IPS-18c (cell line): Measurements from ENCODE around the gene PHLPP2.
"Not testable (repeated sequence)": the region's sequence is repeated elsewhere in the genome, so short reads cannot be mapped to it uniquely, and the experiment has no call there.

Source experiments
- H3K4me3 ChIP-seq: 2 replicates; pipeline ENCODE4 v1.7.0; 2013; ENCODE audit warnings: low read depth, mild to moderate bottlenecking, low read length, moderate library complexity; ENCODE audit not compliant: insufficient read depth
- H3K9me3 ChIP-seq: one replicate; pipeline ENCODE4 v1.6.1; 2013; ENCODE audit warnings: mild to moderate bottlenecking, low read length, moderate library complexity; ENCODE audit not compliant: control insufficient read depth, insufficient read depth

PHLPP2 gene

DNA sequence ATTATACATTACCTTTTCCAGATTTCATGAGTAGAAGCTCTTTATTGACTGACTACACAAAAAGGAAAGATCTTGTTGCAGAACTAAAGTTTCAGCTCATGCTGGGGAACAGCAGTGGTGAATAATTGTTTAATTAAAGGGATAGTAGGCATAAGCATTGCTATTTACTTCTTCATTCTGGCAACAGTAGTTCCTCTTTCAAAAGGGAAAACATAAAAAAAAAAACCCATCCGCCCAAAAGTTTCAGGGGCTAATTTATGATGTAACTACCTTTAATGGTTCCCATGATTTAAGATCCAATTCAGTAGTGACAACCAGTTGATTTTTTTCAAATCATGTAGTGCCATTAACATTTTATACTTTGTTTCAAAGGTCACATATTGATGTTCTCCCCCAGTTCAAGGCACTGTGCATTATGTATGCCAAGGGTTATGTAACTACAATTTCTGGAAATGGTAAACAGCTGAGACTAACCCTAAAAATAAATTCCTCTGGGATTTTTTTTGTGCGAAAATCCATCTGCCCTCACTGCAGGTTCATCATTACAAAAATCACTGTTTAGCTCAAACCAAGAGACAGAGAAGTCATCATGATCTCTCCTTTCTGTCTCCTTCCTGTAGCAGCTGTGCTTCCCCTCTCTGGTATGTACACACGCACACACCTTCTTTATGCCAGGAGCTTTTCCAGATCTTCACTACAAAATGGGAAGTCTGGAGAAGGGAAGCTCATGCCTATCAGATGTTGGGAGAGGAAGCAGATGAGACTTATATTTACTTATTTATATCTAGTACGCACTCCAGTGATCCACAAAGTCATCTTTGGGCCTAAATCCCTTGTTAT lies 2.2 kb upstream of the PHLPP2 start:
- peaks cover 3% of the 10 kb centered on the region for H3K9me3 ChIP-seq

DNA sequence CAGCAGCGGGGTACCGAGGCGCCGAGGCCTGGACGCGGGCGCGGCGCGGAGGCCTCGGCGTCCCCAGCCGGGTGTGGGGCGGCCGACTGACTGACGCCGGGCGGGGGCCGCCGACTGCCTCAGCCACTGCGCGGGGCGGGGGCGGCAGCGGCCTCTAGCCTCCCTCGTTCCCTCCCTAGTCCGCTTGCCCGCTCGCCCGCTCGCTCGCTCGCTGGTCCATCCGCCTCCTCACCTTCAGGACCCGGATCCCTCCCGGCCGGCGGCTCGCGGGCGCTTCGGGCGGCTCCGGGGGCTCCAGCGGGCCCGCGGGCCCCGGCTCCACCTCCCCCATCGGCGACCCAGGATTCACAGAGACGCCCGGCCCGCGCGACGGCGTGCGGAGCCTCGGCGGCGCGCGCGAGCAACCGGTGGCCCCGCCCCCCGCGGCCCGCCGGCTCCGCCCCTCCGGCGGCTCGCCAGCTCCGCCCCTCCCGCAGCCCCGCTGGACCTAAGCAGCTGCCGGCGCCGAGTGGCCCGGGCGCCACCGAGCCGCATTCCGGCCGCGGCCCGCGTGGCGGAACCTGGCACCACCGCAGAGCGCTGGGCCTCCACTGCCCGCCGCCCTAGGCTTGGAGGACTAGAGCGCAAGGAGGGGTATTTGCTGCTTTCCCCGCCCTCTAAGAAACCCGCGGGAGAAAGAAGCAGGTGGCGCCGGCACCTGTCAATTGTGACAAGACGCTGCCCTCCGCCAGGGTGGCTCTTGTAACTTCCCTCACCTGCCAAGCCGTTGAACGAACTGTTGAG lies 773 bp downstream of the PHLPP2 start:
- peak overlapping the region; percentile 74 for H3K4me3 ChIP-seq
- peaks cover 3% of the 10 kb centered on the region for H3K9me3 ChIP-seq

More for the DNA sequence above, 2.2 kb upstream of the PHLPP2 start:
- no peak overlapping the region for H3K4me3 ChIP-seq

DNA sequence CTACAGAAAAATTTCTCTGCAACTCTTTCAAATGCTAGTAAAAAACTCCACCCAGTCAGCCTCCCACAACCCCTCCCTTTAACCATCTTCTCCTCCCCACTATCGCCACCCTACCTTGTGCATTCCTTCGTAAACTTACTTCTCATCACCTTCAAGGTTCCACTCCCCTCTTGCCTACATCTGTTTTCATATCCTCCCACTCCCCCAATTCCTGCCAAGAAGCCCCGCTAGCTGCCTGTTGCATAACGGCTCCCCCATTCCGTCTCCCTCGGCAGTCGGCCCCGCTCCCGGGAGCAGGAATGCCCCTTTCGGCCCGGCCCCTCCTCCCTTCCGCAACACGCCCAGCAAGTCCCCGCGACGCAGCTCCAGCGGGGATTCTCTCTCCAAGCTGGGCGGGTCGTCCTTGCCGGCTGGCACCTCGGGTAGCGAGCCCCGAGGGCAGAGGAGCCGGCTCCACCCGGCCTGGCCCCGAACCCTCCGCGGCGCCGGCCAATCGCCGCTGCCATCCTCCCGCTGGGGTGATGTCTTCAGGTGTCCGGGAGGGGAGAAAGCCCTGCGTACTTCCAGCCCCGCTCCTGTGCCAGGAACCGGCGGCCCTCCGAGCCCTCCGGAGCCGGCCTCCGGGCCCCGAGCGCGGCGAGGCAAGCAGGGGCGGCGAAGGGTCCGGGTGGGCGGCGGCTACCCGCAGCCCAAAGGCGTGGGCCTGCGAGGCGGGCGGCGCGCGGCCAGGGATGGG lies 1.5 kb downstream of the PHLPP2 start:
- peak overlapping the region; percentile 74 for H3K4me3 ChIP-seq

DNA sequence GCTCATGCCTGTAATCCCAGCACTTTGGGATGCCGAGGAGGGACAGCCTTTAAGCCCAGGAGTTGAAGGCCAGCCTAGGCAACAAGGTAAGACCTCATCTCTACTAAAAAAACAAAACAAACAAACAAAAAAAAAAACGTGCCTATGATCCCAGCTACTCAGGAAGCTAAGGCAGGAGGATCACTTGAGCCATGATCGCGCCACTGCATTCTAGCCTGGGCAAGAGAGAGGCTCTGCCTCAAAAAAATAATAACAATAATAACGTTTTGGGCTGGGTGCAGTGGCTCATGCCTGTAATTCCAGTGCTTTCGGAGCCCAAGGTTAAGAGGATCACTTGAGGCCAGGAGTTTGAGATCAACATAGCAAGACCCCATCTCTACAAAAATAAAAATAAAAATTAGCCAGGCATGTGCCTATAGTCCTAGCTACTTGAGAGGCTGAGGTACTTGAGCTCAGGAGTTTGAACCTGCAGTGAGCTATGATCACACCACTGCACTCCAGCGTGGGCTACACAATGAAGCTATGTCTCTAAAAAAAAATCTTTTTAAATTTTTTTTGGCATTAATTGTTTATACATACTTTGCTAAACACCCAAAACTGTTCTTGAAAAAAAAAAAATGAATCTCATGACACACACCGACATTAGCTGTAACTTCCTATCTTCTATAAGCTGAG lies 3.3 kb downstream of the PHLPP2 start:
- Histone ChIP-seq H3K9me3 (peaks cover 3% of the 10 kb centered on the region), H3K4me3 (no peak overlapping the region)

More for the DNA sequence above, 1.5 kb downstream of the PHLPP2 start:
- H3K9me3 ChIP-seq = peaks cover 3% of the 10 kb centered on the region

DNA sequence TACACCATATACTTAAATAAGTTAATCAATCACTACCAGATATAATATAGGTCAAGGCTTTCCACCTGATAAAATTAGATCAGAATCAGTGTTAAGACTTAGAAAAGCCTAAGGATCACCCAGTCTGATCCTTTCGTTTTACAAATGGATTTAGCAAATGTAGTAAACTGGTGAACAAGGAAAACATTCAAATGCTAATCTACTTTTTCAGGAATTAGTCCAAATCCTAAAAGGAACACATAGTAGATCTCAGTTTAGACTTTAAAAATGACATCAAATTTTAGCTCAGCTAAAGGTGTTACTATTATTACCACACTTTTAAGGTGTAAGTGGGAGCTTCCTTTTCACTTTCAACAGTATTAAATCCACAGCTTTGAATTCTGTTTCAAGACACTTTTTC lies 12.0 kb downstream of the PHLPP2 start:
- peaks cover 2% of the 10 kb centered on the region for H3K9me3 ChIP-seq
- H3K4me3 ChIP-seq = no peak overlapping the region

DNA sequence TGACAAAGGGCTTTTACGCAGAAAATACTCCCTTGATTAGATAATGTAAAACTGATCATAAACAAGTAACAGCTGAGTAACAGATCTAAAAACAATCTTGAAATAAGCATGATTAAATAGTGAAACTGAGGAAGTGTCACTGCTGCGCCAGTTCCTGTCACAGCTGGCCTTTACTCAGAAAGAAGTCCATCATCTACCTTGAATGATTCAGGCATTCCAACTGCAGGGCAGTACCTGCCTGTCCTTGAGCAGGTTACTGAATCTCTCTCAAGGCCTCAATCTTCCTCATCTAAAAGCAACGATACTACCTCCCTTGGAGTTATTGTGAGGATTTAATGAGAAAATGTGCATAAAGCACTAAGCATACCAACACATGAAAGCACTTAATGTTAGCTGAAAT lies 12.7 kb downstream of the PHLPP2 start:
- Histone ChIP-seq H3K9me3 (peaks cover 2% of the 10 kb centered on the region), H3K4me3 (no peak overlapping the region)

DNA sequence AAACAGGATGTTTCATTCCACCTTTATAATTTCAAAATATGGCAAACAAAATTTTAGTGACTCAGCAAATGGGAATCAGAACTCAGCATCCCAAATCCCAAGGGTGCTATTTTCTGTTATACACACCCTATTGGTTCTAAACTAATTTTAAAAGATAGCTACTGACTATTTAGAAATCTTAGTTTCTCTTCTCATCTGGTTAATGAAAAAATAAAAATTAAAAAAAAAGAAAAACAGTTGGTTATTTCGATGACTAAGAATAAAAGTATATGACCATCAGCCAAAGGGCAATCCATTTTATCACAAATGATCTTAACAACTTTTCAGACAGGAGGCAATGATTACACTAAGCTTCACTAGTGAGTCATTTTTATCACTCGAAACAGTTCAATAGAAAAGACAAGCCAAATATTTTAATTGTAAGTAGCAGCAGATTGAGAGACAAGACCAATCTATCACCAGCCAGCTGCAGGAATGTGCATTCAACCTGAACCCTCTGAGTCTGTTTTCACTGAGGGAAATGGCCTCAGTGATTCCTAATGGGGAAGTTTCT lies 15.2 kb downstream of the PHLPP2 start:
- H3K9me3 ChIP-seq = peaks cover 2% of the 10 kb centered on the region
- no peak overlapping the region for H3K4me3 ChIP-seq

DNA sequence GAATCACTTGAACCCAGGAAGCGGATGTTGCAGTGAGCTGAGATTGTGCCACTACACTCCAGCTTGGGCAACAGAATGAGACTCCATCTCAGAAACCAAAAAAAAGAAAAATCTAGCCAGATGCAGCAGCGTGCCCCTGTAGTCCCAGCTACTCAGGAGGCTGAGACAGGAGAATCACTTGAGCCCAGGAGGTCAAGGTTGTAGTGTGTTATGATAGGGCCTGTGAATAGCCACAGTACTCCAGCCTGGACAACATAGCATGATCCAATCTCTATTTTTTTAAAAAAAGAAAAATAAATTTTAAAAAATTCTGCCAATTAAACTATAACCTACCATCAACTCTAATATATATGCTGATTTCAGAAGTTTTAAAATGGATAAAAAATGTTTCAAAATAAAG lies 15.8 kb downstream of the PHLPP2 start:
- H3K9me3 ChIP-seq = no peaks in the 10 kb centered on the region
- no peak overlapping the region for H3K4me3 ChIP-seq

DNA sequence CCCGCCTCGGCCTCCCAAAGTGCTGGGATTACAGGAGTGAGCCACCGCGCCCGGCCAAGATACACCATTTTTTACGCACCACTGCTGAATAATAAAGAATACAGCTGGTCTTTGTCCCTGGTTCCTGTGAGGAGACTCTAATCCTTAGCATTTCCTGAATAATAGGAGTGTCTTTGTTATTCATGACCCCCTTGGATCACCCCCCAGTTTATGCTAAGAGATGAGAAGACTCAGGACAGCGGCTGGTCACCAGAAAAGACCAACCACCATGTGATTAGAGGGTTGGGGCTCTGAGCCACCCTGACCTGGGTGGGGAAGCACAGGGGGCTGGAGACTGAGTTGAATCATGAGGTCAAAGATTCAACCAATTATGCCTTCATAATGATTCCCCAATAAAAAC lies 17.3 kb downstream of the PHLPP2 start:
- H3K9me3 ChIP-seq = no peaks in the 10 kb centered on the region
- no peak overlapping the region for H3K4me3 ChIP-seq

DNA sequence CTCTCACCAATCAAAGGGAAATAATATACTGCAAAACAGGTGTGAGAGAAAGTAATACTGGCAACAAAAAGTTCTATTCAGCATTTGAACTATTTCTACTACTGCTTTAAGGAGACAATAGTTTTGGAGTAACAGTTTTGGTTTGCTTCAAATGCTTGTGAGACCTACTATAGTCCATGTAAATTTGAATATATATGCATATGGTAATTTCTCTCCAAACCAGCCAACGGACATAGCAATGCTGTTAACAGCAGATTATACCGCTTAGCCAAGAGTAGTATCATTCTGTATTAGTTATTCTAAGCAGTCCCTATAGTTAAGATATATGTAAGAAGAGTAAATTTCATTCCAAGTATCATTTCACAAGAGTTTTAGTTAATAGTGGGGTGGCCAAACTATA lies 18.5 kb downstream of the PHLPP2 start:
- Histone ChIP-seq H3K4me3 (no peak overlapping the region), H3K9me3 (no peaks in the 10 kb centered on the region)

DNA sequence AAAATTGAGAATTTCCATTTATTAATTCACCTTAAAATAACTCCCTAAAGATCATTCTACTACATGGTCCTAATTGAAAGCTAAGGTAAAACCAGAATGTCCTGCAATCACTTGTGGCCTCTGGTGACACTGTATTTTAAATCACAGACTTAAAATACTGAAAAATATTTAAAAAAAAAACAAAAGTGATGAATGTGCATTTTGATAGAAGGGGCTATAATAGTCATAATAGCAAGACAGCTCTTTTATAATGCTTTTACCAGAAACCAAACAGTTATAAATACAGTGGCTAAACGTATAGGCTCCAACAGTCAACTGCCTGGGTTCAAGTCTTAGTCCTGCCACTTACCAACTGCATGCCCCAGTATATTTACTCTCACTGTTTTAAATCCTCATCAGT lies 21.2 kb downstream of the PHLPP2 start:
- Histone ChIP-seq H3K4me3 (no peak overlapping the region), H3K9me3 (no peaks in the 10 kb centered on the region)

DNA sequence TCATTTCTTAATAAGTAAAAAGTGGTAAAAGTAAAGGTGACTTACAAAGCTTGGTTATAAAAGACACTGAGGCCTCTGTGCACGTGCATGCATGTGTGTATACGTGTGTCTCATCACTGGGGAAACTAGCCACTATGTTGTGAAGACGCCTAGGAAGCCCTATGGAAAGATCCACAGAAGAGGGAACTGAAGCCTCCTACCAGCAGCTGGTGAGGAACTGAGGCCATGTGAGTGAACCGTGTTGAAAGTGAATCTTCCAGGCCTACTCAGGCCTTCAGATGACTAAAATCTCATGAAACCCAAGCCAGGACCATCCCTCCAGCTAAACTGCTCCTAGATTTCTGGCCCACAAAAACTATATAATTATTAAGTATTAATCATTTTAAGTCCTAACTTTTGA lies 23.7 kb downstream of the PHLPP2 start:
- Histone ChIP-seq H3K9me3 (no peaks in the 10 kb centered on the region), H3K4me3 (no peak overlapping the region)

DNA sequence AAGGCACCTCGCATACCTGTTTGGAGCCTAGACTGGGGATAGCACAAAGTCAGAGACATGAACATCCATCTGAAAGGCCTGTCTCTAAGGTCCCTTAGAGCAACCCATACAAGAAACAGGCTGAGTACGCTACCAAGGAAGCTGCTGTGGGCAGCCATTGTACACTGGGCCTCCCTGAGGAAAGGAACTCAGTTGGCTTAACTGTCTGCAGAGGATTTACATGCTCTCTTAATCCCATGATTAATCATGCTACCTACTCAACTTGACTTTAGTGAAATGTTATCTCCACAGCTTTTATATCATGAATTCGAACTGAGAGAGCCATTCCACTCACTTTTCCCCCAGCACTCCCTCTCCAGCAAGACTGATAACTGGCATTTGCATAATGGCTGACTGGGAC lies 26.0 kb downstream of the PHLPP2 start:
- H3K9me3 ChIP-seq = no peaks in the 10 kb centered on the region
- H3K4me3 ChIP-seq = no peak overlapping the region

DNA sequence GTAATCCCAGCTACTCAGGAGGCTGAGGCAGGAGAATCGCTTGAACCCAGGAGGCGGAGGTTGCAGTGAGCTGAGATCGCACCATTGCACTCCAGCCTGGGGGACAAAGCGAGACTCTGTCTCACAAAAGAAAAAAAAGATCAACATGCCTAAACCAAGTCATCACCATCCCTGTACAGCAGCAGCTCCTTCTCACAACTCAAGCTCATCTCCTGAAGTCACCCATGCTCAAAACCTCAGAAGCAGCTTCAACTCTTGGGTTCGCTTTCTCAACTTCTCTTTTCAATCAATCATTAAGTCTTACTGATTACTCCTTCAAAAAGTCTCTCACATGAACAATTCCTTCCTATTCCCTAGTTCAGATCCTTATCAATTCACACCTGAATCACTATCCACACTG lies 31.3 kb downstream of the PHLPP2 start:
- H3K9me3 ChIP-seq = no peaks in the 10 kb centered on the region
- H3K4me3 ChIP-seq = no peak overlapping the region

DNA sequence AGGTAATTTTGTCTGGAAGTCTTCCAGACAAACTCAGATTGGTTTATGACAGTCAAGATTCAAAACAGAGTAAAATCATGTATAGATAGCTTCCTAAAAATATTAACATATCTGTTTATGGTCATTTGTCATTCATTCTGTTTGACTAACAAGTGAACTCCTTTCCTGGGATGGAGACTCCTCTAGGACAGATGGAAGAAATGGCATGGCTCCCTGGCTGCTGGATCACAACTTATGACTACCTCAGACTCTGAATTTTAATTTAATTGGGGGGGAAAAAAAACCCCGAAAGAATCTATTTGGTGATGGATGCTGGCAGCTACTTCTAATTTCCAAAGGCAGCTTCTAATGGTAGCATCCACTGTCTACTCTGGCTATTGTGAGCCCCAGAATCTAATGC lies 34.6 kb downstream of the PHLPP2 start:
- no peaks in the 10 kb centered on the region for H3K9me3 ChIP-seq
- H3K4me3 ChIP-seq = no peak overlapping the region

DNA sequence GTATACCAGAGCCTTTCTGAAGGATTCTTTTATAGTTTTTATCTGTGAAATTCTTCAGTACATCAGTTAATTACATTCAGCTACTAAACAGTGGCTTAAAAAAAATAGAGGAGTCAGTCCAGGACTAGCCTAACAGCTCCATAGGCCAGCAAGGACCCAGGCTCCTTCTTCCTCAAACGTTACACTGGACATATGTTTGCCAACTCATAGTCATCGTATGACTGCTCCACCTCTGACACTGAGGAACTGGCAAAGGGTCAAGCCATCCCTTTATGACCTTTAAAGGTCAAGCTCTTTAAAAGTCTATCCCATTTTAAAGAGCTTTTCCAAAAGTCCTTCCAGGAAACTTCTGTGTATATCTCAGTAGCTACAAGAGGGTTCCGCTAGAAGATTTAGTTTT lies 36.6 kb downstream of the PHLPP2 start:
- no peak overlapping the region for H3K4me3 ChIP-seq
- H3K9me3 ChIP-seq = no peaks in the 10 kb centered on the region

DNA sequence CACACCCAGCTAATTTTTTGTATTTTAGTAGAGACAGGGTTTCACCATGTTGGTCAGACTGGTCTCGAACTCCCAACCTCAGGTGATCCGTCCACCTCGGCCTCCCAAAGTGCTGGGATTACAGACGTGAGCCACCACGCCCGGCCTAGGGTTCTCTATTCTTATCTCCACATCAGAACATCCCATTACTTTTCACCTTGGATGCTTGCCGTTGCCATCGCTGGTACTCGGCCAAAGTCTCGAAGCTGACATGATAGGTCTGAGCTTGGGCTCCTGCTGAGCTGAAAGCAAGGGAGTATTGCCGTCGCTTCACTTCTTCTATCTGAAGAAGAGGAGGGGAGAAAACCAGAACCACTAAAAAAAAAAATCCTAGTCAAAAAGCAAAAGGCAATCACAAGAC lies 40.2 kb downstream of the PHLPP2 start:
- not testable (repeated sequence) for H3K9me3 ChIP-seq, H3K4me3 ChIP-seq
